ENCODE results near the gene GP1BA. TPM values are rescaled to one million over a fixed set of nuclear protein-coding genes. Genes with fewer than 3 reads are reported as not detected.
"Not testable (repeated sequence)": the region's sequence is repeated elsewhere in the genome, so short reads cannot be mapped to it uniquely, and the experiment has no call there.

GP1BA gene
- total and polyA plus RNA-seq, 11 donors = 0.06 to 0.35 (median 0.20) TPM; not detected in 6

- WGBS, 4 donors = 92 to 96% (median 94%) methylated on average over 4 of the region's 4 CpGs
- H3K27ac ChIP-seq = no peak overlapping the region
Observed at GRCh38 chr17:4921320-4921719, 10.8 kb upstream of the GP1BA start.

DNA sequence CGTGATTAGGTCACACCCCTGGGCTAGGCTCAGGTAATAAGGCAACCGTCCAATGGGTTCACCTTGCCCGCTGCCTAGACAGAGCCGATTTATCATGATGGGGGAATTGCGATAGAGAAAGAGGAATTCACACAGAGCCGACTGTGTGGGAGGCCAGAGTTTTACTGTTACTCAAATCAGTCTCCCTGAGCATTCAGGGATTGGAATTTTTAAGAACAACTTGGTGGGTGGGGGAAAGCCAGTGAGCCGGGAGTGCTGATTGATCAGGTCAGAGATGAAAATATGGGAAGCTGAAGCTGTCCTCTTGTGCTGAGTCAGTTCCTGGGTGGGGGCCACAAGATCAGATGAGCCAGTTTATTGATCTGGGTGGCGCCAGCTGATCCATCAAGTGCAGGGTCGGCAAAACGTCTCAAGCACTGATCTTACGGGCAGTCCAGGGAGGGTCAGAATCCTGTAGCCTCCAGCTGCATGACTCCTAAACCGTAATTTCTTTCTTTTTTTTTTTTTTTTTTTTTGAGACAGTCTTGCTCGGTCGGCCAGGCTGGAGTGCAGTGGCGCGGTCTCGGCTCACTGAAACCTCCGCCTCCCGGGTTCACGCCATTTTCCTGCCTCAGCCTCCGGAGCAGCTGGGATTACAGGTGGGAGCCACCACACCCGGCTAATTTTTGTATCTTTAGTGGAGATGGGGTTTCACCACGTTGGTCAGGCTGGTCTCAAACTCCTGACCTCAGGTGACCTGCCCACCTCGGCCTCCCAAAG is 5.3 kb upstream of the GP1BA start:
- ATAC-seq; H3K4me3 ChIP-seq; H3K27me3 ChIP-seq; H3K27ac ChIP-seq; H3K9me3 ChIP-seq; H3K4me1 ChIP-seq; H3K36me3 ChIP-seq; DNase-seq; intact Hi-C loops (cut with DNase I): not testable (repeated sequence)
- 88 to 91% (median 89%) methylated on average over 24 of the region's 24 CpGs for WGBS, 4 donors

More at GRCh38 chr17:4921320-4921719, 10.8 kb upstream of the GP1BA start:
- ATAC-seq = no peak
- no peak for DNase-seq
- TF ChIP-seq POLR2A (IDR thresholded peaks at IDR 0.05) = no peak
- TF ChIP-seq, protein P1, sequence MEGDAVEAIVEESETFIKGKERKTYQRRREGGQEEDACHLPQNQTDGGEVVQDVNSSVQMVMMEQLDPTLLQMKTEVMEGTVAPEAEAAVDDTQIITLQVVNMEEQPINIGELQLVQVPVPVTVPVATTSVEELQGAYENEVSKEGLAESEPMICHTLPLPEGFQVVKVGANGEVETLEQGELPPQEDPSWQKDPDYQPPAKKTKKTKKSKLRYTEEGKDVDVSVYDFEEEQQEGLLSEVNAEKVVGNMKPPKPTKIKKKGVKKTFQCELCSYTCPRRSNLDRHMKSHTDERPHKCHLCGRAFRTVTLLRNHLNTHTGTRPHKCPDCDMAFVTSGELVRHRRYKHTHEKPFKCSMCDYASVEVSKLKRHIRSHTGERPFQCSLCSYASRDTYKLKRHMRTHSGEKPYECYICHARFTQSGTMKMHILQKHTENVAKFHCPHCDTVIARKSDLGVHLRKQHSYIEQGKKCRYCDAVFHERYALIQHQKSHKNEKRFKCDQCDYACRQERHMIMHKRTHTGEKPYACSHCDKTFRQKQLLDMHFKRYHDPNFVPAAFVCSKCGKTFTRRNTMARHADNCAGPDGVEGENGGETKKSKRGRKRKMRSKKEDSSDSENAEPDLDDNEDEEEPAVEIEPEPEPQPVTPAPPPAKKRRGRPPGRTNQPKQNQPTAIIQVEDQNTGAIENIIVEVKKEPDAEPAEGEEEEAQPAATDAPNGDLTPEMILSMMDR (IDR thresholded peaks at IDR 0.05) = no peak
- H3K4me1 ChIP-seq = peaks cover 0 to 9% (median 0%) of the 10 kb centered on the region in 12 donors
- intact Hi-C loops (cut with DNase I) = no loop called here
- H3K9me3 ChIP-seq = no peaks in the 10 kb centered on the region
- H3K4me3 ChIP-seq = no peak overlapping the region
- no peaks in the 10 kb centered on the region for H3K36me3 ChIP-seq
- no peaks in the 10 kb centered on the region for H3K27me3 ChIP-seq

DNA sequence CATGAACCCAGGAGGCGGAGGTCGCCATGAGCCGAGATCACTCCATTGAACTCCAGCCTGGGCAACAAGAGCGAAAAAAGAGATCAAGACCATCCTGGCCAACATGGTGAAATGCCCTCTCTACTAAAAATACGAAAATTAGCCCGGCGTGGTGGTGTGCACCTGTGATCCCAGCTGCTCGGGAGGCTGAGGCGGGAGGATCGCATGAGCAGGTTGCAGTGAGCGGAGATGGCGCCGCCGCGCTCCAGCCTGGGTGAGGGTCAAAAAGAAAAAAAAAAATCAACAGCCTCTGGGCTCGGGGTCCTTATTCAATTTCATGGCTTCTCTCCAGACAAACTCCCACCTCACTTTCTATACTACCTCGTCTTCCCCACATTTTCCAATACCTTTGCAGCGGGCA is 3.2 kb upstream of the GP1BA start:
- H3K27me3 ChIP-seq = no peaks in the 10 kb centered on the region
- DNase-seq (no peak), ATAC-seq (no peak)
- H3K27ac ChIP-seq = no peak overlapping the region
- peaks cover 0 to 7% (median under 1%) of the 10 kb centered on the region in 12 donors for H3K4me1 ChIP-seq
- 97 to 98% (median 98%) methylated on average over 18 of the region's 18 CpGs for WGBS, 4 donors
- H3K4me3 ChIP-seq = no peak overlapping the region
- no peaks in the 10 kb centered on the region for H3K9me3 ChIP-seq
- H3K36me3 ChIP-seq = peaks cover 0 to 6% (median 0%) of the 10 kb centered on the region in 9 donors
- no peak for TF ChIP-seq POLR2A (IDR thresholded peaks at IDR 0.05)
- TF ChIP-seq, protein P1 (IDR thresholded peaks at IDR 0.05) = no peak
- intact Hi-C loops (cut with DNase I) = no loop called here

DNA sequence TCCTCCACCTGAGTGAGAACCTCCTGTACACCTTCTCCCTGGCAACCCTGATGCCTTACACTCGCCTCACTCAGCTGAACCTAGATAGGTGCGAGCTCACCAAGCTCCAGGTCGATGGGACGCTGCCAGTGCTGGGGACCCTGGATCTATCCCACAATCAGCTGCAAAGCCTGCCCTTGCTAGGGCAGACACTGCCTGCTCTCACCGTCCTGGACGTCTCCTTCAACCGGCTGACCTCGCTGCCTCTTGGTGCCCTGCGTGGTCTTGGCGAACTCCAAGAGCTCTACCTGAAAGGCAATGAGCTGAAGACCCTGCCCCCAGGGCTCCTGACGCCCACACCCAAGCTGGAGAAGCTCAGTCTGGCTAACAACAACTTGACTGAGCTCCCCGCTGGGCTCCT is 679 bp downstream of the GP1BA start:
- TF ChIP-seq, protein P1 (IDR thresholded peaks at IDR 0.05) = no peak
- TF ChIP-seq POLR2A (IDR thresholded peaks at IDR 0.05) = no peak
- DNase-seq (no peak), ATAC-seq (no peak)
- intact Hi-C loops (cut with DNase I) = loop anchor here in 2 of 10 donors (10.0 kb wide), 1 partner anchor 52 kb away; the partner anchor contains the start of gene CAMTA2 (in 2 of the 2)
- Histone ChIP-seq H3K4me3 (no peak overlapping the region), H3K9me3 (no peaks in the 10 kb centered on the region), H3K36me3 (peaks cover 0 to 27% (median 16%) of the 10 kb centered on the region in 9 donors), H3K27me3 (no peaks in the 10 kb centered on the region), H3K27ac (no peak overlapping the region), H3K4me1 (peaks cover 0 to 24% (median 9%) of the 10 kb centered on the region in 12 donors)
- WGBS, 4 donors = 92 to 97% (median 94%) methylated on average over 12 of the region's 12 CpGs
